ENCODE data around the gene B3GNT3.
"Not testable (repeated sequence)": the region's sequence is repeated elsewhere in the genome, so short reads cannot be mapped to it uniquely, and the experiment has no call there.

B3GNT3 gene

GRCh38 chr19:17796838-17797423 is 2.0 kb downstream of the B3GNT3 start:
- no peak for DNase-seq (ENCODE audit: low spot score)

GRCh38 chr19:17797424-17798201 is 2.7 kb downstream of the B3GNT3 start:
- DNase-seq (ENCODE audit: low spot score): peak; percentile 31

- DNase-seq (ENCODE audit: low spot score): not testable (repeated sequence)
These were observed 3.7 kb downstream of the B3GNT3 start for GRCh38 chr19:17798599-17798998.

- no peak for DNase-seq (ENCODE audit: low spot score)
These were observed 7.4 kb downstream of the B3GNT3 start for GRCh38 chr19:17802137-17802858.

- DNase-seq (ENCODE audit: low spot score): no peak
These were observed 8.4 kb downstream of the B3GNT3 start for GRCh38 chr19:17803264-17803896.

GRCh38 chr19:17805427-17805826 is 10.5 kb downstream of the B3GNT3 start:
- no peak for DNase-seq (ENCODE audit: low spot score)

GRCh38 chr19:17806945-17807344 is 12.0 kb downstream of the B3GNT3 start:
- DNase-seq (ENCODE audit: low spot score): no peak

GRCh38 chr19:17807731-17808316 is 12.9 kb downstream of the B3GNT3 start:
- no peak for DNase-seq (ENCODE audit: low spot score)

GRCh38 chr19:17811103-17811502 is 16.2 kb downstream of the B3GNT3 start:
- no peak for DNase-seq (ENCODE audit: low spot score)

GRCh38 chr19:17811681-17812080 is 16.7 kb downstream of the B3GNT3 start:
- no peak for DNase-seq (ENCODE audit: low spot score)

GRCh38 chr19:17812099-17812498 is 17.2 kb downstream of the B3GNT3 start:
- DNase-seq (ENCODE audit: low spot score): no peak

- DNase-seq (ENCODE audit: low spot score): no peak
These were observed 22.9 kb downstream of the B3GNT3 start for GRCh38 chr19:17817668-17818363.

- DNase-seq (ENCODE audit: low spot score): no peak
These were observed 26.3 kb downstream of the B3GNT3 start, which contains the start of gene INSL3 for GRCh38 chr19:17821190-17821589. TSS of gene INSL3 (minus strand) at chr19:17821519. CDS start at chr19:17821506, 13 bp downstream.

- DNase-seq (ENCODE audit: low spot score): no peak
These were observed 29.4 kb downstream of the B3GNT3 start for GRCh38 chr19:17824339-17824738.

GRCh38 chr19:17826508-17827056 is 31.6 kb downstream of the B3GNT3 start:
- DNase-seq (ENCODE audit: low spot score): no peak

GRCh38 chr19:17829855-17830566 is 35.1 kb downstream of the B3GNT3 start:
- no peak for DNase-seq (ENCODE audit: low spot score)

GRCh38 chr19:17830567-17831418 is 35.9 kb downstream of the B3GNT3 start:
- DNase-seq (ENCODE audit: low spot score): peak; percentile 66

GRCh38 chr19:17831419-17831888 is 36.5 kb downstream of the B3GNT3 start:
- no peak for DNase-seq (ENCODE audit: low spot score)

- no peak for DNase-seq (ENCODE audit: low spot score)
These were observed 37.7 kb downstream of the B3GNT3 start for GRCh38 chr19:17832443-17833208.

Data from HuH-7 (cell line).